AG09319 (cell line): ENCODE results near the gene ASS1.

Source experiments
- DNase-seq: peaks from one replicate; pipeline ENCODE4 v3.0.0-alpha.2; 2010; ENCODE audit warnings: low read depth; ENCODE audit errors: extremely low read depth
- CTCF ChIP-seq: IDR thresholded peaks from 2 replicates; pipeline ENCODE4 v1.5.1; 2011; ENCODE audit warnings: low read depth, mild to moderate bottlenecking, inconsistent platforms, low read length, moderate library complexity

Gene ASS1

GRCh38 chr9:130402243-130402642 is 42.5 kb upstream of the ASS1 start:
- TF ChIP-seq CTCF: no peak
- no peak for DNase-seq

- no peak for DNase-seq
- TF ChIP-seq CTCF: no peak
Measured at GRCh38 chr9:130402645-130403440, 41.9 kb upstream of the ASS1 start.

- no peak for DNase-seq
Measured at GRCh38 chr9:130405657-130406257, 39.0 kb upstream of the ASS1 start.

GRCh38 chr9:130406278-130406895 is 38.4 kb upstream of the ASS1 start:
- no peak for TF ChIP-seq CTCF

More at GRCh38 chr9:130405657-130406257, 39.0 kb upstream of the ASS1 start:
- no peak for TF ChIP-seq CTCF

GRCh38 chr9:130407916-130408663 is 36.7 kb upstream of the ASS1 start:
- no peak for TF ChIP-seq CTCF
- DNase-seq: no peak

More at GRCh38 chr9:130406278-130406895, 38.4 kb upstream of the ASS1 start:
- no peak for DNase-seq

- TF ChIP-seq CTCF: no peak
- DNase-seq: no peak
Measured at GRCh38 chr9:130408669-130409068, 36.1 kb upstream of the ASS1 start.
